GM12875 (cell line): ENCODE data around the gene SLC16A8.

Experiments used
- H3K4me3 ChIP-seq: one replicate; pipeline ENCODE4 v1.5.1; 2011; ENCODE audit warnings: low read depth, low read length, control low read depth
- CTCF ChIP-seq: IDR thresholded peaks from 2 replicates; pipeline ENCODE4 v1.5.1; 2011; ENCODE audit warnings: low read depth, mild to moderate bottlenecking, control low read depth, inconsistent platforms, low read length, moderate library complexity, borderline replicate concordance; ENCODE audit not compliant: insufficient read depth

The SLC16A8 gene

DNA sequence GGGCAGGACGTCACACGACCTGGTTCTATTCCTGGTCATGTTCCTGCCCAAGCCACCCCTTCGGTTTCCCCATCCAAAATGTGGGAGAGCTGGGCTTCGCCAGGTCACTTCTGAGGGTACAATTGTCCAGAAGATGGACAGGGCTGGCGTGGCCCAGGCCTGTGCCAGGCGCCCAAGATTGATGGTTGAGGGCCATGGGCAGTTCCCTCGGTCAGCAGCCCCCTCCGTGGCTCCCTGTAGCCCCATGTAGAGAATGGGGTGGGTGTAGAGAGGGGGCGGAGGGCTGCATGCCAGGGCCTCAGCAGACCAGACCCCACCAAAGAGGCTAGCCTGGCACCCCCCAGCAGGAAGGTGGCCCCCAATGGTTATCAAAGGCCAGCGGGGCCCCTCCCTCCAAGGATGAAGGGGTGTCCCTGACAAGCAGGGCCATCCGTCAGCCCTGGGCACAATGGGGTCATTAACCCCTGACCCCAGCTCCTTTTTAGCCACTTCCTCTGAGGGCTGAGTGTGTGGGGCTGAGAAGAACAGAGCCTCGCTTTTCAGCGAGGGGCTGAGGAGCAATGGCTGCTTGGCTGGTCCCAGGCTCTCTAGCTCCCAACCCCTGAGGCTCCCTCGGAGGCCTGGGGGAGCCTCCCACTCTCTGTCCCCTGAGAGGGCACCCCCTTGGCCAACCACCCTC, 37.8 kb downstream of the SLC16A8 start:
- TF ChIP-seq CTCF = no peak
- no peak overlapping the region for H3K4me3 ChIP-seq

DNA sequence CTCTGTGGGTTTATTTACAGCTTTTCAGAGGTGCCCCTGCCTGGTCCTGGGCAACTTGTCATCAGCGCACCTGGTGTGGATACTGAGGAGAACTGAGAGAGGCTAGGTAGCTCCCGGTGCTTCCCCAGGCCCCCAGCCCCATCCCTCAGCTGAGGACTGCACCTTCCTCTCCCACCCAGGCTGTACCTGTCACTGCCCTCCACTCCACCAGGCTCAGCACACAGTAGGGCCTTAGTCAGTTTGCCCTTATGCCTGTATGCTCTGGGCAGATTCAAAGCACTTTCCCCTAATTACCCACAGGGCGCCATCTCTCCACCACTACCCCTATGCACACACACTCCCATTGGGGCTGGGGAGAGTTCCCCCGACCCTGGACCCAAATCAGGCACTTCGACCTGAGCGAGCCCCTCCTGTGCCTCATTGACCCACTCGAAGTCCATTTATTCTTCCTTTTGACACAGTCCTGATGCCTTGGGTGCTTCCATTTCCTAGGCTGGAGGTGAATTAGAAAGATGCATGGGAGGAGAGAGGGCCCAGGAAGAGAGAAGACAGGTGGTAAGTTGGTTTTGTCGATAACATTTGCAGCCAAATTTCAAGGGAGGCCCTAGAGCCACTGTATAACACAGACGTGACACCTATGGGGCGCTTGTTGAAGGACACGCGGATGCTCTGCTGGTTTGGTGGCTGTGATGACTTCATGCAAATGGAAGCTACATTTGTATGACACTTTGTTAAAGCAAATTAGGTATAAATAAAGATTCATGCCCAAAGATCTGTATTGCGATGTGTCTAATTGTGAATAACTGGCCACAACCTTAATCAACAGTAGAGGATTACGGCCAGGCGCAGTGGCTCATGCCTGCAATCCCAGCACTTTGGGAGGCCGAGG, 40.6 kb downstream of the SLC16A8 start:
- TF ChIP-seq CTCF = no peak
- H3K4me3 ChIP-seq = no peak overlapping the region

GRCh38 chr22:38042488-38042790, 41.5 kb downstream of the SLC16A8 start:
- H3K4me3 ChIP-seq = no peak overlapping the region
- no peak for TF ChIP-seq CTCF

- no peak for TF ChIP-seq CTCF
- H3K4me3 ChIP-seq = no peak overlapping the region
These were observed 42.1 kb downstream of the SLC16A8 start for GRCh38 chr22:38041760-38042487.

DNA sequence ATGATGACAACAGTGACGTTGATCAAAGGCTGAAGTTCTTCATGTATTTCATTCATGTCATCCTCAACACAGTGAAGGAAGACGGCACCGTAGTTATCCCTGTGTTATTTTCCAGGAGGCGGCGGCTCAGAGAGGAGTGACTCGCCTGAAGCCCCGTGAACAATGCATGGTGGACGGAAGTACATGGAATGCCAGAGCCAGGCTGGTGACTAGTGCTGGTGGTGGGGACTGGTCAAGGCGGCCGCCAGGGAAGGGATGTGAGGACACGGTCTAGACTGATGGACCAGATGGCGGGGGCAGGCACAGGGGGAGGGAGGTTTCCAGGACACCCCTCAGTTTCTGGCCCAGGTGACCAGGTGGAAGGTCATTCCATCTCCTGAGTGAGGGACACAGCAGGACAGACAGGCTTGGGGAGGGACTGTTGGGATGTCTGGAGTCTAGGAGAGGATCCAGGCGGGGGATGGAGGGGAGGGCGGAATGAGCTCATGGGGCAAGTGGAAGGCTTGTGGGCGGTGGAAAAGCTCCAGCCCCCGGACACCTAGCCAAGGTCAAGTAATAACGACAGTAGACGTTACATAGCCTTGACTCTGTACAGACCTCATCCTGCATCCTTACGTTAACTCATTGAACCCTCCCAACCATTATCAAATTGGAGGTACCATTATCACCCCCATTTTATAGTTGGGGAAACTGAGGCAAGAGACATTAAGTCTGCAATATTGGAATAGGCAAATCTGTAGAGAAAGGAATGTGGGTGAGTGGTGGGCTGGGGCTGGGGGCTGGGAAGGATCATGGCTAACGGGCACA, 42.8 kb downstream of the SLC16A8 start:
- TF ChIP-seq CTCF = no peak
- H3K4me3 ChIP-seq = no peak overlapping the region

DNA sequence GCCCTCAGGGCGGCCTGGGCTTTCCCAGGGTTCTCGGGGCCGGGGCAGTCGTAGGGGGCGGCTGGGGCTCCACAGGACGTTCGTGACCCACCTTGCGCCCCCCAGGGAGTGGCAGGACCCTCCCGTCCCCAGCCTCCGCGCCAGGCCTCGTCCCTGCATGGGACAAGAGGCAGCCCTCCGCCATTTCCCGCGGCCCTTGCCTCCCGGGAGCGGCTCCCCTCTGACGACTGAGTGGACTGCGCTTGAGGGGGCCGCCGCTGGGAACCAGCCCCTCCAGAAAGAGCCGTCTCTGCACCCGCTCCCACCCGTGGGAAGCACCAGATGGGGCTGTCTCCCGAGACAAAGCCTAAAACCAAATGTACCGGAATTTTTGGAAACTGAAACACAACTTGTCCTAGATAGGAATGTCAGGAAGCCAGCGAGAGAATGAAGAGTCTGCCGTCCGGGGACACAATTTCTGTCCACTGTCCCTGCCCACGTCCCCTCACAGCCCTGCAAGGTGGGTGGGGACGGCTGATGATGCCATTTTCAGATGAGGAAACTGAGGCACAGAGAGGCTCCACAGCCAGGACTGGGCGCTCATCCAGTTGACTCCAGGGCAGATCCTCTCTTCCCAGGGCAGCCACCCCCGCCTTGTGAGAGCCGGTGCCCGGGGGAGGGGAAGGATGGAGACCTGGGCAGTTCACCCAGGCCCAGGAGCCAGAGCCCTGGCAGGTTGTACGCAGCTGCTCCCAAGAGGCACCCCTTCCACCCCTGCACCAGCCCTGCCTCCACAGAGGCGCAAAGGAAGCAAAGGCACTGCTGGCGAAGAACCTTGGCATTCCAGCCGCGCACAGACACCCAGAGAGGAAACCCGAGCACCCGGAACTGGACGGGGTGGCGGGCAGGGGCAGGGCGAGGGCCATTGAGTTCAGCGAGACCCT, 44.8 kb downstream of the SLC16A8 start:
- H3K4me3 ChIP-seq = no peak overlapping the region
- TF ChIP-seq CTCF = no peak
